GM18520 (cell line): ENCODE results near the gene ZDHHC3.

Experiments
- ATAC-seq: cut with Tn5 transposase; IDR thresholded peaks from one replicate; pipeline ENCODE4 v1.9.1; 2021; ENCODE audit not compliant: unreplicated experiment

Gene ZDHHC3, protein sequence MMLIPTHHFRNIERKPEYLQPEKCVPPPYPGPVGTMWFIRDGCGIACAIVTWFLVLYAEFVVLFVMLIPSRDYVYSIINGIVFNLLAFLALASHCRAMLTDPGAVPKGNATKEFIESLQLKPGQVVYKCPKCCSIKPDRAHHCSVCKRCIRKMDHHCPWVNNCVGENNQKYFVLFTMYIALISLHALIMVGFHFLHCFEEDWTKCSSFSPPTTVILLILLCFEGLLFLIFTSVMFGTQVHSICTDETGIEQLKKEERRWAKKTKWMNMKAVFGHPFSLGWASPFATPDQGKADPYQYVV

DNA sequence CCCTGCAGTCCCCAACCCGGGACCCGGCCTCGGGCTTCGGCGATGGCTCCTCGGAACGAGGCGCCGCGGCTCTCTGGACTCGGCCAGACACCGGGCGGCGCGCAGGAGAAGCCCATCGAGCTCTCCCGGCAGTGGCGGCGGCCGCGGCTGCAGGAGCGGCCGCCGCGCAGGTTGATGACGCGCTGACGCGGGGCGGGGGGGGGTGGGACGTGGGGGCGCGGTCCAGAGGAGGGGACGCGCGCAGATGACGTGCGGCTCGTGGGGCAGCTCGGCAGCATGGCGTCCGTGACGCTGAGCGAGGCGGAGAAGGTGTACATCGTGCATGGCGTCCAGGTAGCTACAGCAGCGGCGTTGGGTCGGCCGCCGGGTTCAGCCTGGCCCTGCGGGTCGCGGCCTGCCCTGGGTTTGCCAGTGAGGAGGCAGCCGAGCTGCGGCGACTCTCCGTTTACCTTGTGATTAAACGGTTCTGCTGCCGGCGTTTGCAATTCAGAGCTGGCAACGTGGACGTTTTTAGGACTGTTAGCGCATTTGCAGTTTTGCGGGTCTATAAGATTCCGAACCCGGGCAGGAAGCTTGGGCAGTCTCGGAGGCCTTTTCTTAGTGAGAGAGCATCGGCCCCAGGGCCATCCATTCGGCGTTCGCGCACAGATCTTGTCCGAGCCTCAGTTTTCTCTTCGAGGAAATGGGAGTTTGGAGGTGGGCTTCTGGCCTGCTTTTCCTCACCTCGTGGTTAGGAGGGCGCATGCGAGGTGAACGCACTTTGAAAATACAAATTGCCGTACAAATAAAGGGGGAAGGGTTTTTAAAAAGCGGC, at the start of gene ZDHHC3, which contains the start of gene EXOSC7:
Gene ZDHHC3, minus strand, starts transcription at position 173 of the 814 bp plus-strand sequence. CDS start 16,738 bp downstream, outside the sequence.
Gene EXOSC7, plus strand, starts transcription at position 243 of the 814 bp plus-strand sequence. Its CDS starts 34 bp downstream, at position 277.
- ATAC-seq: peak; percentile 74

DNA sequence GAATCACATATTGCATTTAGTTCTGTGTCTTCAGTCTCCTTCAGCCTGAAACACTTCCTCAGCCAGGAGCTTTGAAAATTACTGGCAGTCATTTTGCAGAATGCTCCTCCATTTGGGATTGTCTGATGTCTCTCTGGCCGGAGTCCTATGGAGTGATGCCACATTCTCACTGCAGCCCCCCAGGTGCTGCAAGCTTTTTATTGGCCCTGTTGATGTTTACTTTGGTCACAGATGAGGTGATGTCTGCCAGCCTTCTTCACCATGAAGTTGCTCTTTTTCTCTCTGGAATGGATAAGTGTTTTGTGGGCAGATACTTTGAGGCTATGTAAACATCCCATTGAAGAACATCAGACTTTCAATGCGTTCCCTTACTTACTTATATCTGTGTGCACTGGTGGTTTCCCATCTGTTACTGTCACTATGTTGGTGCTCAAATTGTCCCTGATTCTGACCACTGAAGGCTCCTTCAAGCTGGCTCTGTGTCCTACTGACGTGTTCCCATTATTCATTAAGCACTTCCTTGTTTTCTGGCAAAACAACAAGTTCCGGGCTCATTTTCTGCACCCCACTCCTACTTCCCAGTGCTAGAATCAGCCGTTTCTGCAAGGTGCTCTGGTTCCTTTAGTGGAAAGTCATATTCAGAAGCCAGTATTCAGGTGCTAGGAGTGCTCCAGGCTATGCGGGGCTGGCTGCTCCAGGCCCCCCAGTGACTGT, 48.7 kb upstream of the ZDHHC3 start:
- ATAC-seq: no peak

DNA sequence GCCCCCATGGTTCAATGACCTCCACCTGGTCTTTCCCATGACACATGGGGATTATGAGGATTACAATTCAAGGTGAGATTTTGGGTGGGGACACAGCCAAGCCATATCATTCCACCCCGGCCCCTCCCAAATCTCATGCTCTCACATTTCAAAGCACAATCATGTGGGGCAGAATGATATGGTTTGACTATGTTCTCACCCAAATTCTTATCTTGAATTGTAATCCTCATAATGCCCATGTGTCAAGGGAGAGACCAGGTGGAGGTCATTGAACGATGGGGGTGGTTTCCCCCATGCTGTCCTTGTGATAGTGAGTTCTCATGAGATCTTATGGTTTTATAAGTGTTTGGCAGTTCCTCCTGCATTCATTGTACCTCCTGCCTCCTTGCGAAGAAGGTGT, 47.7 kb upstream of the ZDHHC3 start:
- ATAC-seq: no peak

DNA sequence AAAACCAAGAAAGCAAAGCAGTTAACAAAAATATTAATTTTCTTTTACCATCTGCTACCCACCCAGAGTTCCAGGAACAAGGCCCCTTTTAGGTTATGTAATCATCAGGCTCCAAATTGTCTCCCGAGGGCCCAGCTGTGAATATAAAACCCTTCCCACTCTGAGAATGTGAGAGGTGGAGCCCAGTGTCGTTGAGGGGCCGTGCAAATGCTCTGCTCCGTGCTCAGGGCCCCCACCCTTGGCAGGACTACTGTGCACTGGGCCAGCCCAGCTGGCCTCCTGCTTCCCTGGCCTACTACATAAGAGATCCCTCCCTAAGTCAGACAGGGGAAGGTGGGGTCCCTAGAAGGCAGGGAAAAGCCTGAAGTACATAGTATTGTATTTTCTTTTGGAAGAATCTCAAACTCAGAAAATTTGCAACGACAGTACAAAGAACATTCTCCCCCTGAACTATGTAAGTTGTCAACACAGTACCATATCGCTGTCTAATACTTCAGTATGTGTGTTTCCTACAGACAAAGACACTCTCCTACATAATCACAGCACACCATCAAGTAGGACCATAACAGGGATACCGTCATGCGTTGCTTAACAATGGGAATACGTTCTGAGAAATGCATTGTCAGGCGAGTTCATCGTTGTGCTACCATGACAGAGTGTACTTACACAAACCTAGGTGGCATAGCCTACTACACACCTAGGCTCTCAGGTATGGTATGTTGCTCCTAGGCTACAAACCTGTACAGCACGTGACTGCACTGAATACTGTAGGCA, 45.7 kb upstream of the ZDHHC3 start:
- ATAC-seq: no peak

DNA sequence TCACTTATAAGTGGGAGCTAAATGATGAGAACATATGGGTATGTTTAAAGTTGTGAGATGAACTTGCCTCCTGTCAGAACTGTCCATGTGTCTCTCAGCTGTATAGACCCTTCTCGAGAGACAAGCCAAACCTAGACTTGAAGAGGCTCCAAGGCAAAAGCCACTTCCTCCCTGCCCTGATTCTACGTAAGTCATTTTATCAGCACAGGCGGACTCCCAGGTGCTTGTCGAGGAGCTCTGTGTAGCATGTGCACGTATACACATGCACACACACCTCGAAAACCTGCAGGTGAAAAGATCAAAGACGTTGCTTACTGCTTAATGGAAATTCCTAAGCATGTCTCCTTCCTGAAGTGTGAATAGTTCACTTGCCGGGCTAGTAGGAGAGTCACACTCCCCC, 44.6 kb upstream of the ZDHHC3 start:
- no peak for ATAC-seq

DNA sequence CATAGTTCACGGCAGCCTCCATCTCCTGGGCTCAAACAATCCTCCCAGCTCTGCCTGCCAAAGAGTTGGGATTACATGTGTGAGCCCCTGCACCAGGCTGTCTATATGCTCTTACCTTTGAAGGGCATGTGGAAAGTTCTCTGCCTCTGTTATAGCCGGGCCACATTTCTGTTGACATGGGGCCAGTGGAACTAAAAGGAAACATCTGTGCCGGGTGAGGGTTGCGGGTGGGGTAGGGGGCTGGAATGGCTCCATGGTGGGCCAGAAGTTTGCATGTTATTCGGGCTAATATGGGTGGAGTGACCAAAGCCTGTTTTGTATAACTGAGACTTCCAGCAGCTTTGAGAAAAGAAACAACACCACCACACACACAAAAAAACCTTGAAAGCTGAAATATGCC, 41.8 kb upstream of the ZDHHC3 start:
- no peak for ATAC-seq

DNA sequence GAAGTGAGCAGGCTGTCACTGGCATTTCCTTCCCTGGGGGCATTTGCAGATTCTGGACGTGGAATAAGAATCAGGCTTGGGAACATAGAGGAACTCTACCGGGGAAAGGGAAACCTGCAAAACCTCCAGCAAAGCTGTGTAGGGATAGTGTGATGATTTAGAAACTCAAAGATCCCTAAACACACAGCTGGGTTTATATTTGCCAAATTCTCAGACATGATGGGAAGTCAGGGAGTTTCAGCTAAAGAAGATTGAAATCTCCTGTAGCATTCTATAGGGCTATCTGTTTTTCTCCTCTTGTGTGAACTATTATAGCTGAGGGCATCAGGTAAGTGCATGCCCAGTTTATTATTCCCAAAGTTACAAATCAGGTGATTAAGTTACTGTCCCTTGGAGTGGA, 40.9 kb upstream of the ZDHHC3 start:
- no peak for ATAC-seq

DNA sequence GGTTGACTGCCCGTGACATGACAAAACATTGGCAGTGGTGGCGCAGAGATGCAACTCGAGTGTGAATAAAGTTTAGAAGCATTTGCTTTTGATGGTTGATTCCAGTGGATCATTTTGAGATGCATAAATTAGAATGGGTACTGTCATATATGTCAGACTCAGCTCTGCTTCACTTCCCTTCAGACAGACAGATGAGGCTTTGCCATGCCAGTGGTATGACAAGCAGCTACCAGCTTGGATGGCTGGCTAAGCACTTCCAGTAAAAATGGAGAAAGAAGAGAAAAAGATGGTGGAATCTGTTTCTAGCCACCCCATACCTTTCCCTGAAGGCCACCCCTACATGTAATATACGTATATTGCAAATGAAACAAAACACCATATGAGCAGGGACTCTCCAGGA, 36.6 kb upstream of the ZDHHC3 start:
- ATAC-seq: no peak

DNA sequence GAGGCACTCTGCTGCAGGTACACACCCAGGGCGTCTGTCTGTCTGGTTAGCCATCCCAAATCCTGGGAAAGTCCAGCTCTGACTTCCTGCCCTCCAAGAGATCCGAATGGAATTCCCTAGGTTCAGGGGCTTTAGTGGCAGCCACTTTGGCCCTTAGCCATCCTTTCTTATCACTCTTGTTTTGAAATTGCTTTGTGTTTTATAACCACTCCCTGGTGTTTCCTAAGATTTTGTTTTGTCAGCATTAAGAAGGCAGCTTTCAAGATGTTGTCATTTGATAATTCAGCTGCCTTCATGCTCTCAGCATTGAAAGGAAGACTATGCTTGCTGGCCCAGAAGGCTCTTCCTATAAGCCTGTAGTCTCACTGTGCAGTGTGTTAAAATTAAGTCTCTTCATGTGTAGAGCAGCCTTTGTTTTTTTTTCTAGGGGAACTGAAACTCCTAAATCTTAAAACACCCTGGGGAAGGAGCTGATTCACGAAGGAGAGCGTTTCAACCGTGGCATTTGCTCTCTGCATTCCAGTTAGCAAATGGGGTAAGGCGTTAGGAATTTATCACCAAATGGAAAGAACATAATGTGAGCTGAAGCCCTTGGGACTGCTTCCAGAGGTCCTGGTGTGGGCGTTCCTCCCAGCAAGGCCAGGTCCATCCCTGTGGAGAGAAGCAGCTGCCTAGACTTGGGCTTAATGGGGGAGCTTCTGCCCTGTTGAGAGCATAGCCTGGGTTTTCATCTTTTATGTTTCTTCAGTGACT, 36.0 kb upstream of the ZDHHC3 start:
- ATAC-seq: no peak

DNA sequence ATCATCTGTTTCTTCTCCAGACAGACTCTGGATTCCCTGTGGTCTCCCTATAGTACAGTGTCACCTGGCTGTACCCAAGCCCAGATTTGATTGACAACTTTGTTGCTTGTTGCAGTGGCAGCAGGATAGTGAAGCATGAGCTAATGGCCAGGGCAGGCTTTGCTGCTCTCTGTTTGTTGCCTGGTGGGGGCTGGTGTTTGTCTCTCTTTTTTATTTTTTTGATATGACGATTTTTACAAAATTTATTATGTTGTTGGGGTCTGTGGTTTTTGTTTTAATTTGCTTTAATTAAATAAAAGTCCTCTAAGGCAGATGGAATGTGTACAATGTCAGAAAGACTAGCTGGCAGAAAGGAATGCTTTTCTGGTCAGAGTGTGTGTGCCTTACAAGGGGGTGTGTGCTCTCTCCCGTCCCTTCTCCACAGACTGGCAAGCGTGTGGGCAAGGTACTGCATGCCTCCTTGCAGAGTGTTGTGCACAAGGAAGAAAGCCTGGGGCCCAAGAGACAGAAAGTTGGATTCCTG, 34.9 kb upstream of the ZDHHC3 start:
- ATAC-seq: no peak

DNA sequence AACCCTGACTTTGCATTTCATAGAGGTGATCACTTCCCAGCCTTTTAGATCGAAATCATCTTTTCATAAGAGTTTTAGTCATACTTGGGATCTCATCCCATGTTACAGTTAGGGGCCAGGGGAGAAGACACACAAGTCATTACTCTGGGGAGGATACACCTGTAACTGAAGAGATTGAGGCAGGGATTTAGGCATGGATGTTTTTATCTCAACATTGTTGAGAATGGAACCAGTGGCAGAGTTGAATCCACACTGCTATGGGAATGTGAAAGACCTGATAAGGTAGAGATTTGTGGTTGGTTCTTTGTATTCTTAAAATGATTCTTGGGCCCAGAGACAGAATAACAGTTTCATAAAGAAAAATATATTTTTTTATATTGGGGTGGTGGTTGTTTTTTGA, 33.9 kb upstream of the ZDHHC3 start:
- no peak for ATAC-seq

DNA sequence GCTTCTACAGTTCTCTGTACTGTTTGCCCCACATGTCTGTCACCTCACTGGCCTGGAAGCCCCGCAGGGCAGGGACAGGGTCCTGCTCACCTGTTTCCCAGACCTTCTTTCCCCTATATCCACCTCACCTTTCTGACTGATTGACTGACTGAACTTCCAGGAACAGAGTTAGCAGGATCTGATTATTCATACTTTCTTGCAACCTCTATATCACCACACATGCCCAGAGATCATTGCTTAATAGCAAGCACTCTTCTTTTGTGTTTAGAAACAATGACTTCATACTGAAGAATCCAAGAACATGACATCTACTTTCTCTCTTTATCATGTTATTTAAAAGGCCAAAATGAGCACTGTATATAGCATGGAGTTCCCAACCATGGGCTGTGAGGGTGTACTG, 32.1 kb upstream of the ZDHHC3 start:
- ATAC-seq: no peak

DNA sequence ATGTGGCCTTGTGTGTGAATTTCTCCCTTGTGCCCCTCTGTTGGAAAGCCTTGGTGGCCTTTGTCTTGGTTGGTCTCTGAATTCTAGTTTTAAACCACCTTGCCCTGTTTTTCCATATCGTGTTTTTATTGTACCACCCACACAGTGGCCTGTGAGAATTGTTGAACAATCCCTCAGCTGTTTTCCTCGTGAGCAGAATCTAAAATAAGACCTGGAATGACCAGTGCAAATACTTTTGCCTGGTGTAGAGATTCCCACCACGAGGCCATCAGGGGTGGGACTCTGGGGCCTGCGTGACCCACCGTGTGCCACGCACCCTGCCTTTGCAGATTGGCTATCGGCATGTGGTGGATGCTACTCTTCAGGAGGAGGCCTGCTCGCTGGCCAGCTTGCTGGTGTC, 31.1 kb upstream of the ZDHHC3 start:
- ATAC-seq: no peak

DNA sequence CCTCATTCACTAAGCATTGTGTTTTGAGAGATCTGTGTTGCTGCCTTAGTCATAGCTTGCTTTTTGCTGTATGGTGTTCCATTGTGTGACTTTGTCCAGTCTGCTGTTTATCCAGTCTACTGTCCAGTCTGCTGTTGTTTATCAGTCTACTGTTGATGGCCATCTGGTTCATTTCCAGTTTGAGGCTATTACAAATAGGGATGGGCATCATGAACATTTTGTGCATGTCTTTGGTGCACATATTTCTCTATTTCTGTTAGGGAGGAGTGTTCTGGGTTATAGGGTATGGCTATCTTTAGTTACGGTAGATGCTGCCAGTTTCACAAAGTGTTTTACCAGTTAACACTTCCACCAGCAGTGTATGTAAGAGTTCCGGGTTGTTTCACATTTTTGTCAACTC, 27.9 kb upstream of the ZDHHC3 start:
- no peak for ATAC-seq

DNA sequence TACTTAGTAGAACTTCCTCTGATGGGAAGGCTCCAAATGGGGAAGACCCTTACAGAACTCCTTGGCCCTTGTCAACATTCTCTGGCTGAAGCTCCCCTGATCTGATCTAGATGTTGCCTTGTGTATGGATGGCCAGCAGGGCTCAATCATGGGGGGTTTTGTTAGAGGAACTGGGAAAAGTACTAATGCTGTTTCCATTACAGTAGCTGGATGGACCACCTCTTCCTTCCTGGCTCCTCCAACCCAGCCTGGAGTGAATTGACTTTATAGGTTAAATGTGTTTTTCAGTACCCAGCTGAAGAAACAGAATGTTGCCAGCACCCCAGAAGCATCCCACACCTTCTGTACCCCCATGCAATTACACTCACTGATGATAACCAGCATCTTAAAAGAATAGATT, 27.4 kb upstream of the ZDHHC3 start:
- ATAC-seq: no peak

DNA sequence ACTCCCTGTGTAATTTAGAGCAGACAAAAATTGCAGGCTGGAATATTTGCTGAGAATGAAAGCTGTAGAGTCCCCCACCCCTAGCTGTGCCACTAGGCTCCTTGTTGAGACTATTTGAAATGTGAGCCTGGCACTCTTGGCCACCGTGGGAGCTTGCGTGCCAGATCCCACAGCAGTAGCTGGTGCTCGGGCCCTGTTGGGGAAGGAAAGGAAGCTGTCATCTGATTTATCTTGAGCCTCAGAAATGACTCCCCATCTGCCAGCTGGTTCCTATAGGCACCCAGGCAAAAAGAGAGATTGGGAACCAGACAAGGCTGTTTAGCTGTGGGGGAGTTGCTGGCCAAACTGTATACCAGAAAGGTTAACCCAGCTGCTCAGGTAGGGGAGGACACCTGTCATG, 26.7 kb upstream of the ZDHHC3 start:
- no peak for ATAC-seq

DNA sequence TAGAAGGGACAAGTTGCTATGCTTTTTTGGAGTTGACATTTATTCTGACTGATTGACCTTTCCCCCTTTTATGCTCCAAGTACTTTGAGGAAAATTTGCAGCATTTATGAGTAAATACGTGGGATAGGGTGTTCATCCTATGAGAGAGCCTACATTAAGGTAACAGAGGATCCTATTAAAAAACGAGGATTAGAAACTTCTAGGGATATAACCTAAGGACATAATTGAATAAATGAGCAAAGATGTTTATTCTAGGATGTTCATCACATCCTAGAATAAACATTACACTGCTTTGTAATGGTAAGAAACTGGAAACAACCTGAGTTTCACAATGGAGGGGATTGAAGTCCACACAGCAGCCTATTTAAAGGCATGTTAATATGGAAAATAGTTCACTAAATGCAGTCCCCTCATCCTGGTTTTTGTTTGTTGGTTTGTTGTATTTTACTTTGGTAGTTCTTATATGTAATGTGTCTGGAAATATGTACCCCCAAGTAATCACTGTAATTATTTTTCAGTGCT, 26.2 kb upstream of the ZDHHC3 start:
- ATAC-seq: no peak

DNA sequence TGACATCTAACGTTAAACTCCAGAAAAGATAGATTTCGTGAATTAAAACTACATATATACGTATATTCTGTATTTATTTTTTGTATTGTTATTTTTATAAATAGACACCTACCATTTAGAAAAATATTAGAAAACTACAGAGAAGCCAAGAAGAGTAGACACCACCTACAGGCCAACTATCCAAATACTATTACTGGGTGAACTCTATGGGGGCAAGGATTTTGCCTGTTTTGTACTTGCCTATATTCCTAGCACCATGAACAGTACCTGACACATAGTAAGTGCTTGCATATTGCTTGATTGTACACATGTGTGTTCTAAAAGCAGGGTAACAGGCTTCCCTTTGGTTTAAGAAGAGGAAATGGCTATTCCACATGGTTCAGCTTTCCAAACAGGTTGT, 25.8 kb upstream of the ZDHHC3 start:
- no peak for ATAC-seq

DNA sequence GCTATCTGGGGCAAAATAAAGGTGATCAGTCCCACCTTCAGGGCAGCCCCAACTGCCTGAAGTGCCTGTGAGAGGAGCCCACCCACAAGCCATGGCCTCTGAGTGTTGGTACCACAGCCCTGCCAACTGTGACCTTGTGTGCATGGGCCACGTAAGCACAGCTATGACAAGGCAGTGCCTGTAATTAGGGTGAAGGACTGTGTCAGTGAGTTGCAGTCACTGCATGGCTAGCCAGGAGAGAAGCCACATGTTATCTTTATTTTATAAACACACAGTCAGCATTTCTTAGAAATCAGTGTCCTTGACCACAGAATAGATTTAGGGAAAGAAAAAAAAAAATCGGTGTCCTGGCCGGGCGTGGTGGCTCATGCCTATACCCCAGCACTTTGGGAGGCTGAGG, 24.8 kb upstream of the ZDHHC3 start:
- no peak for ATAC-seq

DNA sequence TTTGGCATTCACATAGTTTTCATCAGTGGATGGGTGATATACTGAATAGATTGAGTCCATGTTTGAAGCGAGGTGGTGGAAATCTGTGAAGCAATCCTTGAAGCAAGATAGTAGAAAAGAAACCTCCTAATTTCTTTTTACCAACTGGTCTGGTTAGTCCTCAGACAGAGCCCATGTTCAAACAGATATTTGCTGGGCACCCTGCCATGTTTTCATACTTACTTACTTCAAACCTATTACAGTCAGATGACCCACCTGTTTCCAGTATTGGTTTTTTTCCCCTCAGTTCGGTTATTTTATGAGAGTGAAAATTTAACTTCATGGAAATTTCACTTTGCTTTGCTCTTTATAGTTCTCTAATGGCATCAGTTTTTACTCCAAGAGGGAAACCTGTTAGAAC, 23.8 kb upstream of the ZDHHC3 start:
- ATAC-seq: no peak
